Myocyte (in vitro differentiated cells): ENCODE data around the gene TSPAN12. TPM values are rescaled to one million over a fixed set of nuclear protein-coding genes. Genes with fewer than 3 reads are reported as not detected.

Experiments used
- DNase-seq: peaks from one replicate; pipeline ENCODE4 v3.0.0-alpha.2; 2012; ENCODE audit warnings: low read depth
- total RNA-seq: library from RNA; depleted of rRNA; stranded (reverse); fragments of >200 nt; gene quantifications from 2 replicates; pipeline ENCODE4 v1.2.3, GENCODE V29; 2014

The TSPAN12 gene
- total RNA-seq, 1 donor from 2014 or later: 13.8 TPM

- DNase-seq: no peak
Measured at GRCh38 chr7:120843109-120843508, 14.8 kb downstream of the TSPAN12 start.

GRCh38 chr7:120842121-120842621, 15.8 kb downstream of the TSPAN12 start:
- DNase-seq: no peak

GRCh38 chr7:120841608-120842007, 16.3 kb downstream of the TSPAN12 start:
- no peak for DNase-seq

GRCh38 chr7:120838281-120838682, 19.7 kb downstream of the TSPAN12 start:
- no peak for DNase-seq

- DNase-seq: no peak
Measured at GRCh38 chr7:120837599-120837998, 20.3 kb downstream of the TSPAN12 start.

- no peak for DNase-seq
Measured at GRCh38 chr7:120836556-120837115, 21.3 kb downstream of the TSPAN12 start.

GRCh38 chr7:120834726-120835125, 23.2 kb downstream of the TSPAN12 start:
- DNase-seq: no peak

- DNase-seq: no peak
Measured at GRCh38 chr7:120833546-120833945, 24.4 kb downstream of the TSPAN12 start.

- no peak for DNase-seq
Measured at GRCh38 chr7:120832803-120833202, 25.1 kb downstream of the TSPAN12 start.

GRCh38 chr7:120831260-120831659, 26.7 kb downstream of the TSPAN12 start:
- no peak for DNase-seq

- no peak for DNase-seq
Measured at GRCh38 chr7:120829487-120829886, 28.5 kb downstream of the TSPAN12 start.

- no peak for DNase-seq
Measured at GRCh38 chr7:120828528-120828927, 29.4 kb downstream of the TSPAN12 start.

- DNase-seq: no peak
Measured at GRCh38 chr7:120827371-120828118, 30.4 kb downstream of the TSPAN12 start.

GRCh38 chr7:120825576-120825975, 32.4 kb downstream of the TSPAN12 start:
- no peak for DNase-seq

- DNase-seq: no peak
Measured at GRCh38 chr7:120825152-120825551, 32.8 kb downstream of the TSPAN12 start.

GRCh38 chr7:120819861-120820260, 38.1 kb downstream of the TSPAN12 start:
- no peak for DNase-seq

GRCh38 chr7:120817851-120818250, 40.1 kb downstream of the TSPAN12 start:
- no peak for DNase-seq

GRCh38 chr7:120814253-120814939, 43.5 kb downstream of the TSPAN12 start:
- DNase-seq: no peak

GRCh38 chr7:120813546-120814252, 44.2 kb downstream of the TSPAN12 start:
- no peak for DNase-seq

- DNase-seq: no peak
Measured at GRCh38 chr7:120813089-120813488, 44.9 kb downstream of the TSPAN12 start.

GRCh38 chr7:120809260-120809659, 48.7 kb downstream of the TSPAN12 start:
- no peak for DNase-seq

- no peak for DNase-seq
Measured at GRCh38 chr7:120807390-120807789, 50.6 kb downstream of the TSPAN12 start.
